Measurements from ENCODE around the gene CFAP299.

The CFAP299 gene

GRCh38 chr4:80452055-80452454 is 116.5 kb downstream of the CFAP299 start:
- no peak for DNase-seq

DNA sequence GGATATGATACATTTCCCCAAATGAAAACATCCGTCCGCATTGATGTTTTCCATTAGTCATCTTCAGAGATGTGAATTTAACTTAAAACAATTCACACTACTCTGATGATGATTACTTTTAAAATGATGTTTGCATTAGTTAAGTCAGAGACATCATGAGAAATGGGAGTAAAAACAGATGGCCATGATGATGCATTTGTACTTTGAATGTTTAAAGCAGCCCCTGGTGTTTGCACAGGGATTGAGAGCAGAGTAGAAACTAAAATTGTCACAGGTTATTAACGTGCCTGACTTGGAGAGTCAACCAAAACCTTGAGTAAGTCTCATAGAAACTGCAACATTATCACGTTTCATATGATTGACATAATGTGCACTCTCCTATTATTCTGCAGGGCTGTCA is 117.2 kb downstream of the CFAP299 start:
- DNase-seq = no peak

- DNase-seq = no peak
Measured at GRCh38 chr4:80454040-80454439, 118.5 kb downstream of the CFAP299 start.

DNA sequence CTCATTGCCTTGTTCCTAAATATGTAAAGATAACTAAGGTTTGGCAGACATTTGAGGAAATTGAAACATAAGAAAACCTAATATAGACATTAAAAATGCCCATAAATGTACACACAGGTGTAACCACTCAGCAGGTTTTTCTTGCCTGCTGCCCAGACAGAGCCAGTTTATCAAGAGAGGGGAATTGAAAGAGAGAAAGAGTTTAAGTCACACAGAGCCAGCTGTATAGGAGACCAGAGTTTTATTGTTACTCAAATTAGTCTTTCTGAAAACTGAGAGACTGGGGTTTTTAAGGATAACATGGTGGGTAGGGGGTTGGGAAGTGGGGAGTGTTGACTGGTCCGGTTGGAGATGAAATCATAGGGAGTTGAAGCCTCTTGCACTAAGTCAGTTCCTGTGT is 119.0 kb downstream of the CFAP299 start:
- no peak for DNase-seq

GRCh38 chr4:80459918-80460473 is 124.5 kb downstream of the CFAP299 start:
- DNase-seq = no peak

DNA sequence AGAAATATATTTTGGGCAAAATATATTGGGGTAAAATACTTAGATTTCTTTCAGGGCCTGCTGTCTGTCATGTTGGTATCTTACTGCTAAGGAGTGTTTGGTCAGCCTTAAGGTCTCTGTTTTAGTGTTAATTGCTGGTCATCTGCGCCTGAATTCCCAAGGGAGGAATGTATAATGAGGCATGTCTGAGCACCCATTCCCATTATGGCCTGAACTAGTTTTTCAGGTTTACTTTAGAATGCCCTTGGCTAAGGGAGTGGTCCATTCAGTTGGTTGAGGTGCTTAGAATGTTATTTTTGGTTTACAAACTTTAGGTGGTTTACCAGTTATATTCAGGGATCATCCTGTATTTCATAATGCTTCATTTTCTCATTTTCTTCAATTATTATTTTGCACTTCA is 125.9 kb downstream of the CFAP299 start:
- no peak for DNase-seq

- peak; percentile 80 for DNase-seq
Measured at GRCh38 chr4:80462621-80463091, 127.1 kb downstream of the CFAP299 start.

DNA sequence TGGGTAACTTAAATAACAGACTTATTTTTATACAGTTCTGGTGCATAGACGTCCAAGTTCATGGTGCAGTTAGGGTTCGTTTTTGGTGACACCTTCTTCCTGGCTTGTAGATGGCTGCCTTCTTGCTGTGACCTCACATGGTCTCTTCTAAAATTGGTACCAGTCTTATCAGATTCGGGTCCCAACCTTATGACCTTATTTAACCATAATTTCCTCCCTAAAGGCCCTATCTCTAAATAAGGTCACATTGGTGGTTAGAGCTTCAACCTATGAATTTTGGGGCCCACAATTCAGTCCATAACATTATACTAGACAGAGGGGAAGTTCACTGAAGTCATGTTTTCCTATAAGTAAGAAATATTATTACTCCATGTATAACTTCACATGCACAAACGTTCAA is 128.0 kb downstream of the CFAP299 start:
- peak; percentile 85 for DNase-seq

DNA sequence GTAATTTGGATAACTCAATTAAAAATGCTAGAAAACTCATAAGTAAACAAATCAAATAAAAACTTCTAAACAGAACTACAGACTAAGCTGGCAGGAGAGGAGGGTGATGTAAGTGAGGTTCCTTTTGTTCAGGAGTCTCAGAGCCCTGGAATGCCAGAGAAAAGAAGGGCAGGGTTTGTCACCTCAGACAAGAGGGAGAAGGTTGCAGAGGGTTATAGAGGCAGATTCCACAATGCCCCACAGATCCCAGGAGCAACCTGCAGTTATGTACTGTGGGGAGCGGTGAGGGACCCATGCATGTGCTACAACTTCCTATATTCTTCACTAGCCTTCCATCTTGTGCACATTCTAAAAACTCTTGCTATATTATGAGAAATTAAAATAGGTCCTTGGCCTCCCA is 129.7 kb downstream of the CFAP299 start:
- no peak for DNase-seq

GRCh38 chr4:80465736-80466135 is 130.2 kb downstream of the CFAP299 start:
- DNase-seq = no peak

DNA sequence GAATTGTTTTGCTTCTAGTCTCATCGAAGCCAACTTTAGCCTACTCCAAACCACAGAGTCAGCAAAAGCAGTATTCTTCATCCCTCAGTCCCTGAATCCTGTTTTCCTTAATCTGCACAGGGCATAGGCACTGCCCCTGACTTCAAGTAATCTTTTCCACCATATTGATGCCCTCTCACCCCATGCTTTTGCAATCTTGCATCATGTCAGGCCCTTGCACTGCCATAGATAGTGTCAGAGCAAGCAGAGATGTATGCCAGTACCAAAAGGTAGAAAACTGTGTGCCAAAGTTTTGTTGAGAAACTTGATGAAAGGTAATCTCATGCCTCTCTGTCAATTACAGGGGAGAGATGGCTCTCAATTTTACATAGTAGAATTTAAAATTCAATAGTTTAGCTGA is 131.1 kb downstream of the CFAP299 start:
- DNase-seq = no peak

DNA sequence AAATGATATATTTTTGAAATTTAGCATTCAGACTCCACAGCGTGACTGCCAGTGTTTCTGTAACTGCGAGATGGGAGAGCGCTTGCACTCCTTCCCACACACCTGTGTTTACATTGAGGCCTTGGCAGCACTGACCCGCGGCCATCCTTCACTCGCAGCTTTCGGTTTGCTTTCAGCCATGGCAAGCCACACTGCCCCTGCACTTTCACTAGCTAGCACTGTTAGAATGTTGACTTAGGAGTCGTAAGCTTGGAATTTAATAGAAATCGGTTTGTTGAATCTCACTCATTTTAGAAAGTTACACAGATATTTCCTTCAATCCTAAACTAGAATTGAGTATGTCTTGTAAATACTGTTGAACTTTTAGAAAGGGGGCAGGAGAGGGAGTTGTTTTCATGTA is 136.2 kb downstream of the CFAP299 start:
- no peak for DNase-seq

GRCh38 chr4:80475236-80475635 is 139.7 kb downstream of the CFAP299 start:
- DNase-seq = no peak

DNA sequence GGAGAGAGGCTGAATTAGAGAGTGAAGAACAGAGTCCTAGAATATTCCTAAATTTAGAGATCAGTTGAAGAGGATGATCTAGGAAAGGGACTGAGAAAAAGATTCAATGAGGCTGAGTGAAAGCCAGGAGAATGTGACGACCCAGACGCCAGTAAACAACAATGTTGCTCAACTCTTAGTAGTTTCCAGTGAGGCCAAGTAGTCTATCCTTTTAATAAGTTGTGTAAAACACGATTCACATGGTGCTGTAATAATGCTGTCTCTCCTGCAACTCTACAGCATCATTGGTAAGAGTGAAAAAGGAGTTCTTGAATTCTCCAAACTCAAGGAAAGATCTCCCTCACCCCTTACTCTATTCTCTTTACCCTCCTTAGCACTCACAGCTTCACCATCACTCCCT is 140.3 kb downstream of the CFAP299 start:
- no peak for DNase-seq

- no peak for DNase-seq
Measured at GRCh38 chr4:80484712-80485111, 149.2 kb downstream of the CFAP299 start.

DNA sequence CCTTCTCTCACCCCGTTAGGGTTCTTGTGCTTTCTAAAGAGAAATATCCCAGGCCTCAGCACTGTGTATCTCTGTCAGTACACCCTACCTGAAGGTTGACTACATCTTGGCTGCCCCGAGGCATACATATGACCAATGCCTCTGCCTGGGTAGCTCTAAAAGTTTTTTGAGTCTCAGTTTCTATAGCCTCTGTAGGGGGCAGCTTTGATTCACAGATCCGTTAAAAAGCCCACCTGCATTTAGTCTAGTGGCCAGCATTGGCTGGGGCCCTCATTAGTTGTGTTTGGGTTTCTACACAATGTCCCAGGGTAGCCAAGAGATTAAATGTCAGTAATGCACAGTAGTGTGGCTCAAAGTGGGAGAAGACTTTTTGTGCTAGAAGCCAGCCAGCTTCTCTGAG is 151.1 kb downstream of the CFAP299 start:
- DNase-seq = no peak

- no peak for DNase-seq
Measured at GRCh38 chr4:80489798-80490197, 154.3 kb downstream of the CFAP299 start.

GRCh38 chr4:80492761-80493160 is 157.2 kb downstream of the CFAP299 start:
- peak; percentile 52 for DNase-seq

- no peak for DNase-seq
Measured at GRCh38 chr4:80495865-80496264, 160.3 kb downstream of the CFAP299 start.

GRCh38 chr4:80498725-80499124 is 163.2 kb downstream of the CFAP299 start:
- no peak for DNase-seq

DNA sequence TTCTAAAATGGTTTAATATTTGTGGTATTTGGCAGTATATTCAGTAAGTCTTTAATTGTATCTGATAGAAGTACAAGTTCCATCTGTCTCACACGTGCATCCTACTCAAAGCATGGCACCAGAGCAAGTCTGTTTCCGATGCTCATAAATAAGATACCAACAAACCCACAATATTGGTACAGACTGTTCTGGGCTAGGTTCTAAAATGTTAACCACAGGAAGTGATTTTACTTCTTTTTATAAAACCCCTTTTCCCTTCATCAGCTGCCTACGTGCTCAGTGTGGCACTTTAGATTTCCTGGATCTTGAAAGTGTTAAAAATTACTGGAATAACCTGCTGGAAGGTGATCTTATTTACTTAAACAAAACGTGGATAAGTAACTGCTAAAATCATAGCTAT is 165.1 kb downstream of the CFAP299 start:
- no peak for DNase-seq

- DNase-seq = peak; percentile 79
Measured at GRCh38 chr4:80507077-80507476, 171.5 kb downstream of the CFAP299 start.

- DNase-seq = peak; percentile 58
Measured at GRCh38 chr4:80507507-80507906, 172.0 kb downstream of the CFAP299 start.

- DNase-seq = no peak
Measured at GRCh38 chr4:80515496-80515895, 180.0 kb downstream of the CFAP299 start.

DNA sequence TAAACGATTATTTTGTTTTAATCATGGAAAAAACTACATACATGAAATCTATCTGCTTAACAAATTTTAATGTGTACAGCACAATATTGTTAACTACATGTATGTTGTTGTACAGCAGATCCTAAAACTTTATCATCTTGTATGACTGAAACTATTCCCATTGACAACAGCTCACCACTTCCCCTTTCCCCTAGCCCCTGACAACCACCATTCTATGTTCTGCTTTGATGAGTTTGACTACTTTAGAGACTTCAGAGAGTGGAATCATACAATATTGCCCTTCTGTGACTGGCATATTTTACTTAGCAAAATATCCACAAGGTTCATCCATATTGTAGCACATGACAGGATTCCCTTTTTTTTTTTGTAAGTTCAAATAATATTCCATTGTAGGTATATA is 185.9 kb downstream of the CFAP299 start:
- DNase-seq = peak; percentile 51

GRCh38 chr4:80526697-80527096 is 191.2 kb downstream of the CFAP299 start:
- DNase-seq = no peak
